CD4-positive, alpha-beta T cell treated with Interleukin-12 subunit alpha and Interleukin-12 subunit beta, for 1 hour (primary cell): ENCODE measurements around the gene SS18.

Source experiments
- DNase-seq: peaks from one replicate; pipeline ENCODE4 v3.0.0-alpha.2; 2020

Gene SS18

DNA sequence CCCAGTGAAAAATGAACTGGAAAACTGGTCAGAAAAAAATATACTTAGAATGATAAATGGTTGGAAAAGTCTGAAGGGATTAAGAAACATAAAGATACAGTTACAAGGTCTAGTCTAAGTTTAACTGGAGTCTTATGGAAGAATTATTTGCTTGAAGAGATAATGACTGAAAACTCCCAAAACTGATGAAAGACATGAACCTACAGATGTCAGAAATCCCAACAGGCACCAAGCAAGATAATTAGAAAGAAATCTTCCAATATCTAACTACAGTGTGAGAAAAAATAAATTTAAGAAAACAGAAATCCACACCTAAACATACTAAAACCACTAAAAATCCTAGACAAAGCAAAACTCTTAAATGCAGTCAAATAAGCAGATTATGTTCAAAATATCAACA, 19.4 kb downstream of the SS18 start:
- no peak for DNase-seq

- DNase-seq, result no peak
Measured at GRCh38 chr18:26059357-26059756, 31.1 kb downstream of the SS18 start.

GRCh38 chr18:26057344-26057773, 33.1 kb downstream of the SS18 start:
- DNase-seq, result no peak

DNA sequence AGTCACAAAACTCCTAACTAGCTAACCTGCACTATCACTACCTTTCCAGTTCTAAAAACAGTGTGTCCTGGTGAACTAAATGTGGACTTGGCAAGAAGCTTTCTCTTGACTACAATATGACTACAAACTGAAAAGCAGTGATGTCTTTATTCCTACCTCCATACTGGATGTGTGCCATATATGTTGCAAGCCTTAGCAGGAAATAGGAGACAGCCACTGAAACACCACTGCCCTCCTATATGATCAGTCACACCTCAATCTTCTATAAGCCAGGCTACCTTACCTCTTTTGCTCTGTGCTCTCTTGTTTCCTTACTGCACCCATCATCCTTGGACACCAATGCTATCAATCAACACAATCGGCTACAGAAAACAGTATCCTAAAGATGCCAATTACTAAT, 34.1 kb downstream of the SS18 start:
- DNase-seq, result no peak

DNA sequence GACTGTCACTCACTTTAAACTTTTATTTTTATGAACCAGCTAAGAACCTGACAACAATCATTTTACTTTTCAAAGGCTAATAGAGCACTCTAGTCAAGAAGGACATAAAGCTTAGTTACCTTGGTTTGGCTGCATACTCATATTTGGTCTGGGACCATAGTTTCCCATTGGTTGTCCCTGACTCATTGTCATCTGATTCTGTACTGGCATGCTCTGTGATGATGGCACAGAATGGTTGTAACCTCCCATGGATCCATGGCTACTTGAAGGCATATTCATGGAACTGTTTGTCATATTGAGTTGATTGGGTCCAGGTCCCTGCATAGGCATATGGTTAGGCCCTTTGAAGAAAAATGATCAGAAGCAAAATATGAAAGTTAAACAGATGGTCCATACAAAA, 37.9 kb downstream of the SS18 start:
- DNase-seq, result no peak

GRCh38 chr18:26051843-26052242, 38.6 kb downstream of the SS18 start:
- DNase-seq, result no peak

DNA sequence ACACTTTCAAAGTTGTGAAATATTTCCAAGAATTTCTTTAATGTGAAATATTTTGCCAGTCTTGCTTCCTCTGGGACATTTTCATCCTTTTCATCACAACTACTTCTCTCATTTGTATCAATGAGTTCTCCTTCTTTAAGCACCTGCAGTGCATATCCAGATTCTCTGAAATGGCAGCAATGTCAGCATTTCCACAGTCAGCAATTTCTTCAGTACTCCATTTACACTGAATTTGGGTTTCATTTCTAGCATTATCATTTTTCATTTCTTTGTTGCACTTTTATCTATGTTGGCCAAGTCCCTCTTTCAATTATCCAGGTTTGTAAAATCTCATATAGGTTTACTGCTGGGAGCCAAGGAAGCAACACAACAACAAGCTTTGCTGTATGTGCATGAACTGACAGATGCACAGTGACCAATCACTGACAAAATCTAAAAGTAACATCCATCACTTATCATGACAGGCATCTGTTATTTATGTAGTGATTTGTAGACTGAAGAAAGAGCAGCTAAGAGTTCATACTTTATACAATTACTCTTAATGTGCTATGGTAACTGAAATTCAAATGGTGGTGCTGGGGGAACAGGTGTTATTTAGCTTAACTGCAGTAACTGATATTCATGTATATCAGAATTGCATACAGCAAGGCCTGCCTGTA, 43.9 kb downstream of the SS18 start:
- DNase-seq, result no peak

- no peak for DNase-seq
Measured at GRCh38 chr18:26044807-26045206, 45.6 kb downstream of the SS18 start.

GRCh38 chr18:26040051-26040656, 50.3 kb downstream of the SS18 start:
- DNase-seq, result no peak

DNA sequence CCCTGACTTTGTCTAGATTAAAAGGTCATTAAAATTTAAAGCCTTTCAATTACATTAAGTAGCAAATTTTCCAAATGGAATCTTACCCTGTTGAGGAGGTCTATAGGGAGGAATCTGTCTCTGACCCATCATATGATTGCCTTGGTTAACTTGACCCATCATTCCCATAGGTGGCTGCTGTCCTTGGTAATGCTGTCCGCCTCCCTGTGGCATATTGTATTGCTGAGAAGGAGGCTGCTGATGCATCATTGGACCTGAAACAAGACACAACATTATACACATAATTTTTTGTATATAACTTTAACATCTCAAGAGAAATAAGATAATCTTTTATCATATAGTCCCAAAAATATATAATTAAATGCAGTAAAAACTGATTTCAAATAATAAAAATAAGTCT, 51.2 kb downstream of the SS18 start:
- no peak for DNase-seq

- no peak for DNase-seq
Measured at GRCh38 chr18:26036635-26037034, 53.8 kb downstream of the SS18 start.

GRCh38 chr18:26034850-26035497, 55.4 kb downstream of the SS18 start:
- DNase-seq, result no peak

GRCh38 chr18:26022585-26022984, 67.8 kb downstream of the SS18 start:
- DNase-seq, result no peak

DNA sequence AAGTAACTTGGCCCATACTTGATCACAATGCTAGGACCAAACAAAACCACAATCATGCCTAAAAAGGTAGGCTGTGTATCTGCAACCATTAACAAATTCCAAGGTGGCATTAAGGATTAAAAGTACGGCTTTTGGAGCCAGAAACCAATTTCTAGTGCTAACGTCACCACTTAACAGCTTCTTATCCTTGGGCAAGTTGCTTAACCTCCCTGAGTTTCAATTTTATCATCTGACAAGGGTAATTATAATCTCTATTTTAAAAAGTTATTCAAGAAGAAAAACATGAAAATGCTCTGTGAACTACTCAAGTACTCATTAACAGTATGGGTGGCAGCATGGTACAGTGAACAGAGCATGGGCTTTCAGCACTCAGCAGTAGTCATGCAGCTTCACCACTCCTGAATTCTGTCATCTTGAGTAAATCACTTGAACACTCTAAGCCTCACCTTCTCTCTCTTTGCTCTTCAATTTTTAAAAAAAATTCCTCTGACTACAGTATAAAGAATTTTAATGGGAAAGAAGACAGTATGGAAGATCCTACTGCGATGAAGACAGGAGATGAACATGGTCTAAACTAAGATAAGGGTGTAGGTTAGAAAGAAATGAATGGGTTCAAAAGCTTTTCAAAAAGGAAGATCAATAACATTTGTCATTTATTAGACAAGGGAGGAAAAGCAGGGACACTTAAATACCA, 69.2 kb downstream of the SS18 start:
- no peak for DNase-seq

GRCh38 chr18:26017929-26018328, 72.5 kb downstream of the SS18 start:
- no peak for DNase-seq

DNA sequence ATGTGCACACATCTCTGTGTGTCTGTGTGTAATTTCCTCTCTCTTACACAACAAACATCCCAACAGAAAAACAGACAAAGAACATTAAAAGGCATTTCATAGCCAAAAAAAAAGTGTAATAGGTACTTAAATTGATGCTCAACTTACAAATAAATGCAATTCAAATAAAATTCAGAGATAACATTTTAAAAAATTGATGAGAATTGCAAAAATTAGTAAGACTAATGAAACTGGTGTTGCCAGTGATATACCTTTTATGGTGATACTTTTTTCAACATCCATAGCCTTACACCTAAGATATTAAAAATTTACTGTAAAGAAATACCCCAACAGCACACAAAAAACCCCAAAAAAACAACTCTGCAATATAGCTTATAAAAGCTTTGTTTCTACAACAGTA, 76.0 kb downstream of the SS18 start:
- no peak for DNase-seq

GRCh38 chr18:26008619-26009018, 81.8 kb downstream of the SS18 start:
- DNase-seq, result no peak

GRCh38 chr18:26008096-26008495, 82.3 kb downstream of the SS18 start:
- DNase-seq, result no peak

DNA sequence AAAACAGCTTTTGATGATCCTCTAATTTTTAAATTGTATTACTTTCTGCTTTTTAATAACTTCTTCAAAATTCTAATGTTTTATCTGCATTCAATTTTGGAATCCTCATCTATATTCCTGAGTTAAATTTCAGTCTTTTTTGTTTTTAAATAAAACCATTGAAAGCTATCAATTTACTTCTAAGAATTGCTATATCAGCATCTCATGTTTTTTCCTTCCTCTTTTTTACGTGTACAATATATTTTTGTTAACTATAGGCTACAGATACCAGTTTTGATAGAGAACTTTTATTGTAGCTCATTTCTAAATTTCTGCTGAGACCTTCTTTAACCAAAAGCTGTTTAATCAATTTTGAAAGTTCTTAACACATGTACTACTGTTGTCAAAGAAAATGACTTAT, 84.5 kb downstream of the SS18 start:
- no peak for DNase-seq

GRCh38 chr18:26004832-26005231, 85.6 kb downstream of the SS18 start:
- DNase-seq, result no peak

DNA sequence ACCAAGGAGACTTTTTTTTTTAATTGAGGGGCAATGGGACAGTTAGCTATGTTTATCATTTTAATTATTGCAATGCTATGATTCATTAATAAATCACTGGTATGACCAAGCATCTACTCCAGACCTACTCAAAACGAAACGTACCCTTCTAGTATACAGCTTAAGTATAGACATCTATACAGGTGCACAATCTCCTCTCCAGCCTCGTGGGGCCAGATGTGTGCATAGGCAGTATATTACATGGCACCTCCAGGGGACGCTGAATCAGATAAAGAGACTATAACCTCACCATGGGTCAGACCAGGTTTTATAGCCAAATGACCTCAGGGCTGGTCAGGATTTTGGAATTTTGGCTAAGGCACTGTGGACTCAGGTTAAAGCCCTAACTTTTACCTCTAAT, 86.6 kb downstream of the SS18 start:
- DNase-seq, result no peak

- no peak for DNase-seq
Measured at GRCh38 chr18:26003356-26003755, 87.1 kb downstream of the SS18 start.

DNA sequence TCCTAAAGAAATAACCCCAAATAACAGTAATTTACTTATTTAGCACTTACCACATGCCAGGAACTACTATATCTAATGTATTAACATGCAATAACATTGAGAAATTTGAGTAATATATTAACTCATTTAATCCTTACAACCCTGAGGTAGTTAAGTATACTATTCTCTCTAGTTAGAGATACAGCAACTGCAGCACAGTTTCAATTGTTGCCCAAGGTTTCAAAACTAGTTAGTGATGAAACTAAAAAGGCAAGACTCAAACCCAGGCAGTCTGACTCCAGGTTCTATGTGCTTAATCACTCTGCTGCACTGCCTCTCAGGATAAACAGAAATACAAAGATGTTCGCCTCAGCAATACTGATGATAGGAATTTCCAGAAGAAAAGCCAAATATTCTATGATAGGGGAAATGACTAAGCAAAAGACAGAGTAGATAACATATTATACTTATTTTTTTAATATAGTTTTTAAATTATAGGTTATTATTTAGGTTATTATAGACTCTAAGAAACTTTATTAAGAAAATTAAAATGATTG, 88.0 kb downstream of the SS18 start:
- DNase-seq, result no peak

DNA sequence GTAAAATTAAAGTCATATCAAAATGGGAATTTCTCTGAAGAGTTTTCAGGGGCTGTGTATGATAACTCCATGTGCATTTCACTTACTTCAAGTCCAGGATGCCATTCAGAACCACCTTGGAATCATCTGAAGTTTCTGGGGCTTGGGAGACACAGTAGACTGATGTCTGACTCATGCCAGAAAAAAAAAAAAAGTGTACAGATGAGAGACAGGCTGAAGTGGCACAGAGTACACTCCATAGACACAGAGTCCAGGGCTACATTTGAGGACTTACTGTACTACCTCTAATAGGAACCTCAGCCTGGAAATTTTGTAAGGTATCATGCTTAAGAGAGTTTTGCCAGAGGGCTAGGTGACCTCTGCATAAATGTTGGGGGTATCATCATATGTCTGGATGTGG, 92.0 kb downstream of the SS18 start:
- no peak for DNase-seq
